ENCODE results near the gene CRTC3.

- TF ChIP-seq ZNF274 (IDR thresholded peaks at IDR 0.05; ENCODE audit: low read depth, low read length) (no peak), YY1 (IDR thresholded peaks at IDR 0.05; ENCODE audit: insufficient read depth, insufficient read length) (no peak)
These were observed 135.0 kb downstream of the CRTC3 start for GRCh38 chr15:90664650-90665287.

All from NT2/D1 (cell line).